GM12892 (cell line): ENCODE data around the gene DCDC1.

Source experiments
- POLR2A ChIP-seq: IDR thresholded peaks from 2 replicates; pipeline ENCODE4 v1.6.1; 2011; ENCODE audit warnings: low read depth, low read length, control low read depth
- POLR2AphosphoS5 ChIP-seq: IDR thresholded peaks from 2 replicates; pipeline ENCODE4 v1.6.1; 2011; ENCODE audit warnings: low read depth, low read length, control low read depth

DNA sequence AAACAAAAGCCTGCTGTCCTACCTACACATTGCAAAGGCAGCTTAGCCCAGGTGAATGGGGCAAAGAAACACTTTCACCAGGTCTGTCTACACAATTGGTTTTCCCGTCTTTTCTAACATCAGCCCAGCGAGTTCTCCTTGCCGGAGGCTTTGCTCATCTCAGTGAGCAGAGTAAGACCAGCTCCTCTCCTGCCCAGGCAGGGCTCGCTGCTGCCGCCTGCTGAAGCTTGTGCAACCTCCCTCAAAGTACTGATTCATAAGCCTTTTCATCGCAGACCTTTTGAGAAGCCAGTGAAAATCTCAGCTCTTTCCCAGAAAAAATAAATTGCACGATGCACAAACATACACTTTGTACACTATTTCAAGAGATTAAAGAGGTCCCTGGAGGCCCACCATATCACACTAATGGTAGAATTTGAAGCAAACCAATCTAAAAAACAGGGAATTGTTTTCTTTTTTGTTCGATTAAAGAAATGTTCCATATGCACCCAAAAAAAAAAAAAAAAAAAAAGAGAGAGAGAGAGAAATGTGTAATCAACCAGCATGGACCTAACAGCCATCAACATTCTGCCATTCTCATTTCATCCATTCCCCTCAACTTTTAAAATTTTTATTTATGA is 455.3 kb downstream of the DCDC1 start:
- TF ChIP-seq POLR2AphosphoS5 = no peak
- no peak for TF ChIP-seq POLR2A
